Endothelial cell of umbilical vein (primary cell): Measurements from ENCODE around the gene ZNF438.
A peak's percentile ranks its signal among the peaks of the same experiment; 100 is the strongest.

ENCODE experiments used
- CTCF ChIP-seq, 2 donors: IDR thresholded peaks; 1 replicate in 1 of 2; 2 replicates in 1 of 2; pipeline ENCODE4 v1.5.1; 2011; ENCODE audit warnings: low read length in 2 of 2, mild to moderate bottlenecking in 2 of 2, moderate library complexity in 2 of 2, control low read depth in 1 of 2, inconsistent platforms in 1 of 2, low read depth in 1 of 2; ENCODE audit not compliant: insufficient read depth in 1 of 2; ENCODE audit errors: extremely low read depth in 1 of 2
- EZH2 ChIP-seq: IDR thresholded peaks from 2 replicates; pipeline ENCODE4 v1.6.1; 2012; ENCODE audit warnings: borderline replicate concordance, low read depth, mild to moderate bottlenecking, moderate library complexity, low read length, inconsistent platforms; ENCODE audit not compliant: severe bottlenecking
- GATA2 ChIP-seq: IDR thresholded peaks from 2 replicates; pipeline ENCODE4 v1.7.0; 2011; ENCODE audit warnings: low read depth, mild to moderate bottlenecking, moderate library complexity, mixed read lengths, low read length; ENCODE audit not compliant: insufficient read length, insufficient read depth
- JUN ChIP-seq: IDR thresholded peaks from 2 replicates; pipeline ENCODE4 v1.6.1; 2011; ENCODE audit warnings: borderline replicate concordance, low read depth; ENCODE audit not compliant: insufficient read length, insufficient read depth
- MAX ChIP-seq: IDR thresholded peaks from 2 replicates; pipeline ENCODE4 v1.6.1; 2011; ENCODE audit not compliant: insufficient read depth, insufficient read length
- MYC ChIP-seq: IDR thresholded peaks from one replicate; pipeline ENCODE4 v1.6.1; 2011; ENCODE audit warnings: mild to moderate bottlenecking, low read depth, low read length
- POLR2A ChIP-seq: IDR thresholded peaks from 2 replicates; pipeline ENCODE4 v1.6.1; 2012; ENCODE audit warnings: low read depth, mild to moderate bottlenecking, control low read depth, low read length
- POLR2AphosphoS5 ChIP-seq: IDR thresholded peaks from 2 replicates; pipeline ENCODE4 v1.6.1; 2012; ENCODE audit warnings: low read depth, mild to moderate bottlenecking, control low read depth, low read length, moderate library complexity; ENCODE audit not compliant: insufficient read depth

GRCh38 chr10:30999070-30999712, 32.5 kb downstream of the ZNF438 start:
- TF ChIP-seq GATA2: no peak
- TF ChIP-seq CTCF (IDR thresholded peaks at IDR 0.05; ENCODE audit: extremely low read depth in 1 of 2, insufficient read depth in 1 of 2, low read depth in 1 of 2, low read length in 2 of 2): no peak
- peak; percentile 42 for TF ChIP-seq MYC
- TF ChIP-seq EZH2: no peak
- TF ChIP-seq POLR2A: peak; percentile 80
- TF ChIP-seq POLR2AphosphoS5: peak; percentile 81
- peak; percentile 43 for TF ChIP-seq MAX
- peak; percentile 78 for TF ChIP-seq JUN
